Fibroblast of the aortic adventitia (primary cell): ENCODE measurements around the gene MAGI2. TPM values are rescaled to one million over a fixed set of nuclear protein-coding genes. Genes with fewer than 3 reads are reported as not detected.

Source experiments
- DNase-seq: peaks from one replicate; pipeline ENCODE4 v3.0.0-alpha.2; 2010; ENCODE audit warnings: low read depth
- H3K4me3 ChIP-seq: 2 replicates; pipeline ENCODE4 v1.5.1; 2011; ENCODE audit warnings: low read depth, mild to moderate bottlenecking, control low read depth, low read length, moderate library complexity
- total RNA-seq: library from RNA; depleted of rRNA; stranded (reverse); fragments of >200 nt; gene quantifications from 2 replicates; pipeline ENCODE4 v1.2.3, GENCODE V29; 2012; ENCODE audit warnings: low replicate concordance
- TF ChIP-seq, protein P1 (sequence below): IDR thresholded peaks from 2 replicates; pipeline ENCODE4 v1.5.1; 2011; ENCODE audit warnings: mild to moderate bottlenecking, low read length, control low read depth, inconsistent platforms; ENCODE audit not compliant: insufficient read depth

Gene MAGI2
- total RNA-seq, 1 donor: 25.5 TPM

DNA sequence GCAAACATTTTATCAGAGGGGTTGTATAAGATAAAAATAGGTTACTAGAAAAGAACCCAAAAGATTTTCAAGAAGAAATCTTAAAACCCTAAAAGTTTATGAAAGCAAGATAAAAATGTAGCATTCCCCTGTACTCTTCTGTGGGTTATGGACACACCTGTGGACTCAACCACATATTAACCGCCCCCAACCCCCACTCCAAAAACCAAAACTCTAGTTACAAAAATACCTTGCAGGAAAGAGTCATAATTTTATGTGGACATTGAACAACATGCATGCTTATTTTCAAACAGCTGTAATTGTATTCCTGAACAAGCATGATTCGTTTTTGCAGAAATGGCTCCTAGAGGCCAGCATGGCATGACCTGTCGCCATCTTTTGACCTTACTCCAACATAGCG lies 1188.0 kb downstream of the MAGI2 start:
- no peak for DNase-seq
- TF ChIP-seq, protein P1, sequence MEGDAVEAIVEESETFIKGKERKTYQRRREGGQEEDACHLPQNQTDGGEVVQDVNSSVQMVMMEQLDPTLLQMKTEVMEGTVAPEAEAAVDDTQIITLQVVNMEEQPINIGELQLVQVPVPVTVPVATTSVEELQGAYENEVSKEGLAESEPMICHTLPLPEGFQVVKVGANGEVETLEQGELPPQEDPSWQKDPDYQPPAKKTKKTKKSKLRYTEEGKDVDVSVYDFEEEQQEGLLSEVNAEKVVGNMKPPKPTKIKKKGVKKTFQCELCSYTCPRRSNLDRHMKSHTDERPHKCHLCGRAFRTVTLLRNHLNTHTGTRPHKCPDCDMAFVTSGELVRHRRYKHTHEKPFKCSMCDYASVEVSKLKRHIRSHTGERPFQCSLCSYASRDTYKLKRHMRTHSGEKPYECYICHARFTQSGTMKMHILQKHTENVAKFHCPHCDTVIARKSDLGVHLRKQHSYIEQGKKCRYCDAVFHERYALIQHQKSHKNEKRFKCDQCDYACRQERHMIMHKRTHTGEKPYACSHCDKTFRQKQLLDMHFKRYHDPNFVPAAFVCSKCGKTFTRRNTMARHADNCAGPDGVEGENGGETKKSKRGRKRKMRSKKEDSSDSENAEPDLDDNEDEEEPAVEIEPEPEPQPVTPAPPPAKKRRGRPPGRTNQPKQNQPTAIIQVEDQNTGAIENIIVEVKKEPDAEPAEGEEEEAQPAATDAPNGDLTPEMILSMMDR: no peak

DNA sequence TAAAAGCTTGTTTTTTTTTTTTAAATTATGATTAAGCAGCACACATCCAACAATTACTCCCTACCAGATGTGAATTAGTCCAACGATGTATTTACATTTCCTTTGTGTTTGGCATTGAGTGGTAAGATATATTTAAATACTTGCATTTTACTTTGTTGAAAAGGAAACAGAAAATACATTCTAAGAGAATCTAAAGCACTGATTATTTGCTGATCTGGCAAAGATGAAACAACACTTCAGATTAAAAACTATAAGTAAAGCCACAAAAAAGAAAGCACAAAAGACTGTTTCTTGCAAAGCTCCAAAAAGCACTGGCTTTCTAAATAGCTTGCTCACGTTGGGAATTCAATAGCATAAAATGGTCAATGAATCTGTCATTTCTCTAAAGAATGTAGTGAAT lies 1188.4 kb downstream of the MAGI2 start:
- DNase-seq: no peak
- TF ChIP-seq, protein P1: no peak
- H3K4me3 ChIP-seq: no peak overlapping the region

More for the DNA sequence above, 1188.0 kb downstream of the MAGI2 start:
- no peak overlapping the region for H3K4me3 ChIP-seq

DNA sequence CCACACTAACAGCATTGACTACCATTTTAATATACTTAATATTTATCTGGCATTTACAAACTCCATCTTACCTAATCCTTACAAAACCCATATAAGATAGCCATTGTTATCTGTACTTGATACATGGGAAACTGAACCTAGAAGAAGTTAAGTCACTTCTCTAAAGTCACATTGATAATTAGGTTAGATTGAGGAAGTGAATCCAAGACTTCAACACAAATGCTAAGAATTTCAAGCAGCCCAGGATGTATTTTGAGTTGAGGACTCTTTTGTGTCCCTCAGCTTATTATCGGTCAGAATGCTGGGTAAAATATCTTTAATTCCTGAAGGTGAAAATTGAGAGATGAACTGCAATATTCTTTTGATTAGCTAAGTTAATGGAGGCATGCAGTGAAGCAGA lies 1189.4 kb downstream of the MAGI2 start:
- TF ChIP-seq, protein P1: no peak
- no peak for DNase-seq
- H3K4me3 ChIP-seq: no peak overlapping the region

DNA sequence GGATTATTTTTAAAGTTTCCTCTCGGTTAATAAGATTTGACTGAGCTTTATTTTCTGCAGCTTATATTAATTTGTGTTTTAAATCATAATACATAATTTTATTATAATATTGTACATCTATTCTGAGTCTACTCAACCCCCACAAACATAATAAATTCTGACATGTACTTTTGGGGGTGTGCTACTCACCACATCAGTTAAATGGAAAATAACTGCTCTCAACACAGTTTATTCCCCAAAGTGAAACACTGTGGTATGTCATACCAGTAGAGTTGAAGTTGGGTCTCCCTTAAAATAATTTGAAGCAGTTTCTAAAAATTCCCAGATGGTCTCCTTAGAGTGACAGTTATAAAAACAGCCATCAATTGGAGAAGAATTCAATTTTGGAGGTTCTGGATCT lies 1191.7 kb downstream of the MAGI2 start:
- TF ChIP-seq, protein P1: no peak

DNA sequence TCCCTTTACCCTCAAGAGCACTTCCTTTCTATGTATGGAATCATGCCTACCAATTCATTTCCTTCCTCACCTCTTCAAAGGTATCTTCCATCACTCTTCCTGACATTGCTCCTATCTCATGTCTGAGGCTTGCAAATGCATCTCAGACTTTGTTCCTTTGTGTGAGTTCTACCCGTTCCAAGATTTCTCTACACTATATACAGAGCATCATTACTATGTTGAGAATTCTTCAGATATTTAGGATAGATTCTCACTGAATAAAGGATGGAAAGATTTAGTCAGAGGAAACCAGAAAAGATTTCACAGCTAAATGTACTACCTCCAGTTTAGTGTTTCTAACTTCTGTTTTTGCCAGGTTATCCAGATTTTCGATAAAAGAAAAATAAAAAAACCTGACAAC lies 1192.2 kb downstream of the MAGI2 start:
- DNase-seq: no peak
- no peak overlapping the region for H3K4me3 ChIP-seq
- TF ChIP-seq, protein P1: no peak

More for the DNA sequence above, 1191.7 kb downstream of the MAGI2 start:
- no peak overlapping the region for H3K4me3 ChIP-seq
- DNase-seq: no peak

DNA sequence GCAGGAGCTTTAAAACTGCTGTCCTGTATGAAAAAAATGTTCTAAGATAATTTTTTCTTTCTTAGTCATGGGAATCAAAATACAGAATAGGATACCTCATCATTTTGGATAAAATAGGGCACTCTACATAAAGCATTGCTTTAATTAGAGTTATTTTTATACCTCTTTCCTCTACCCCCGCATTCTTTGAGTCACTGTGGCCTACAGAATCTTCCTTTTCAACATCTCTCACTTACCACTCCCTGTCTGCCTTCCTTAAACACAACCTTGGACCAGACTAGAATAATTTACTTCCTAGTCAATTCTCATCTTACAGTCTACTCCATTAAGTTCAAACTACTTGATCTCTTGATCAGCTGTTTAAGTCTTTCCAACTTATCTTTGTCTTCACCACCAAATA lies 1192.6 kb downstream of the MAGI2 start:
- TF ChIP-seq, protein P1: no peak
- DNase-seq: no peak
- H3K4me3 ChIP-seq: no peak overlapping the region

DNA sequence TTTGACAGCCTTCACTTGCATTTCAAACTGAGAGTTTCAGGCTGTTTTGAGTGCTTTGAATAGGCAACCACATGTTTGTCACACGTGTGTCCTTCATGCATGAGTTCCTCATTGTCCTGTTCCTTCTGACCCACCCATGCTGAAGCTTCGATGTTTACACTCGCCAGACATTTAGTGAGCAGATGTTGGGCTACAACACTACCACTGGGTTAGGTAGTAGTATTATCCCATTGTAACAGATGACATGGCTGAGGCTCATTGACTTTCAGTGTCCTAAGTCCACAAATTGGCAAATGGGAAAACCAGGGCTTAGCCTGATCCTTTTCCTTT lies 1198.8 kb downstream of the MAGI2 start:
- TF ChIP-seq, protein P1: no peak
- H3K4me3 ChIP-seq: no peak overlapping the region
- DNase-seq: no peak
